Measurements from ENCODE around the gene TLE1. TPM values are rescaled to one million over a fixed set of nuclear protein-coding genes. Genes with fewer than 3 reads are reported as not detected.
A peak's percentile ranks its signal among the peaks of the same experiment; 100 is the strongest.

Gene TLE1
- total RNA-seq, 1 donor from 2014 or later, result 9.7 TPM

DNA sequence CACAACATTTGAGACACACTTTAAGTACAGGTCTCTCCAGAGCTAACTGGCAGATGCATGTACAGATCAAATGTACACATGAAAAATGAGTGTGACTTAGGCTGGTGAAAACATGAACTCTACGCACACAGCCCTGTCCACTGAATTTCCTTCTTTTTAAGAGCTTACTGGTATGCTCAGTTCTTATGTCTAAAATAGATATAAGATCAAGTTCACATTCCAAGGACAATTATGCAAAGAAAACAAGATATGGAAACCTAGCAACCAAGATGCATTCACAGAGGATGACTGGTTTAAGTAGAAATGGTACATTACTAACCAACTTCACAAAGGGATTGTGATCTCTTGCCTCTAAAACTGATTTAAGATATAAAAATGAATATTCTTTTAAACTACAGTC, 56.7 kb downstream of the TLE1 start:
- intact Hi-C loops (cut with DNase I), result no loop called here
- DNase-seq (no peak), ATAC-seq (ENCODE audit: poor library complexity) (no peak)

DNA sequence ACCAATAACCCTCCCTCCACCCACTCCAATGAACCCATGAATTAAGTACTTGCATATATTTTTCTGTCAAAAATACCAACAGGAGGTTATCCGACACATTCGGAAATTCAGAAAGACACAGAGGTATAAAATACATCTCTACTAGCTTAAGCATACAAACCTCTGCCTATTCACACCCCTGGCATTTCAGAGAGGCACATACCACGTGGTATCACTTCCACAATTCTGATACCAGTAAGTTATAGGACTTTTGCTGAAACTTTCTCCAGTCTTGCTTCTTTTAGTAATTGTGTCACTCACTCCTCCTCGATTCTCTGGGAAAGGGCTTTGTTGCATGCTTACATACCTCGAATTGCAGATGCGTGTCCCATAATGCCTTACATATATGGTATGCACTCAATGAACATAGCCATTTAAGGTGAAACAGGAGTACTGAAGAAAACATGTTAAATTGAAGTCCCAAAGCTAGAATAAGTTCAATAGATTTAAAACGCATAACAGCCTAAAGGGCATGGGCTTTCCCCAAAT, 58.1 kb downstream of the TLE1 start:
- intact Hi-C loops (cut with DNase I), result no loop called here
- ATAC-seq (ENCODE audit: poor library complexity) (no peak), DNase-seq (no peak)

DNA sequence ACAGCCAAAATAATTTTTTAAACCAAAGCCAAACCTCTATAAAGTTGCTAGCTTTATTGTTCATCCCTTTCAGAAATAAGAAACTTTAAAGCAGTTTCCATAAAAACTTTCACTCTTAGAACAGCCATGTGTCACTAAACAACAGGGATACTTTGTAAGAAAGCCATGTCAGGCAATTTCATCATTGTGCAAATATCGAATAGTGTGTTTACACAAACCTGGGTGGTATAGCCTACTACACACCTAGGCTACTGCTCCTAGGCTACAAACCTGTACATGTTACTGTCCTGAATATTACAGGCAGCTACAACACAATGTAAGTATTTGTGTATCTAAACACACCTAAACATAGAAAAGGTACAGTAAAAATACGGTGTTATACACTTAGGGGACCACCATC, 59.9 kb downstream of the TLE1 start:
- DNase-seq, result no peak
- no peak for ATAC-seq (ENCODE audit: poor library complexity)
- intact Hi-C loops (cut with DNase I), result no loop called here

DNA sequence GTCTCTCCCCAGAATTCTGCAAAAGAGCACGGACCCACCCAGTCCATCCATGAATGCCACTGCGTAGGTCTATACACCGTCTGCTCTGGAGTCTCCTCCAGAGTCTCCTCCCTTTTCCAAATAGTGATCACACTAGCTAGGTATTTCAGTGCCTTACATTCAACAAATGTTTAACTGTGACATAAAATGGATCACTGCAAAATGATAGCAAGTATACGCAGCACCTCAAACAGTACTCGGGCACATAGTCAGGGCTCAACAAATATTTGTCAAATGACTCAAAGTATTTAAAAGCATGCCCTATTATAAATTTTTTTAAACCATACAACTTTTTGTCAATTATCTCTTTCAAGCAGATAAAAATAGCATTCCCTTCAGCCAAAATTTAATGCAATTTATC, 60.5 kb downstream of the TLE1 start:
- ATAC-seq (ENCODE audit: poor library complexity) (no peak), DNase-seq (no peak)
- intact Hi-C loops (cut with DNase I), result no loop called here

DNA sequence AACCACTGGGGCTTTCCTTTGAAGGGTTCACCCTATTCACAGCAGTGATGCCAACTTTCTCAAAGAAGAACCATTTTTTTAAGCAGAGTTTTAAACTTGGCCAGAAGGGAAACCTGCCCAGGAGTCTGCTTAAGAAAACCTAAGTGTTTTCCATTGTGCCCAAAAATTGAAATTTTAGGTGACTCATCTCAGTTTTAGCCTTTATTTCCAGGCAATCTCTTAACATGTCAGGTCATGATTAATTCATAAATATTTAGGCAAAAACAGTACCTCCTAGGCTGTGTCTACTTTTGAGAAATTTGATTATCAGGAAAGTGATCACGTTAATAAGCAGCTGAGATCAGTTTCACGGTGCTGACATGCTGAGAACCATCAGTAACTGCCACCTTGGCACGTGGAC, 61.9 kb downstream of the TLE1 start:
- no peak for ATAC-seq (ENCODE audit: poor library complexity)
- intact Hi-C loops (cut with DNase I), result no loop called here
- DNase-seq, result no peak

DNA sequence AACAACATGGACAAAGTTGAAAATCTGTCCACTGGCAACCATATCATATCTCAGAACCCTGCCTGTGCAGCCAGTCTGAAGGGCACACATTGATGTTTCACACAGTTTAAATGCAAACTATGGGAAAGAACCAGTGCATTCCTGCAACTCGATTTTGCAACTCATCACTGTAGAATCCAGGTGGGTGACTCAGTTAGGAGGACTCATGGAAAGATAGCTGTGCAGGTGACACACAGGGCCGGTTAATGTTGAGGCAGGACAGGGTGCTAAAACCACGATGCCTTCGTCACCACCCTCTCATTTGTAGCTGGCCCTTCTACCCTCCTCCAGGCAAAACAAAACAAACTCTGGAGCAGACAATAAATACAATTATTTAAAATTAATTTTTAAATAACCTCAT, 62.8 kb downstream of the TLE1 start:
- no peak for DNase-seq
- intact Hi-C loops (cut with DNase I), result no loop called here

DNA sequence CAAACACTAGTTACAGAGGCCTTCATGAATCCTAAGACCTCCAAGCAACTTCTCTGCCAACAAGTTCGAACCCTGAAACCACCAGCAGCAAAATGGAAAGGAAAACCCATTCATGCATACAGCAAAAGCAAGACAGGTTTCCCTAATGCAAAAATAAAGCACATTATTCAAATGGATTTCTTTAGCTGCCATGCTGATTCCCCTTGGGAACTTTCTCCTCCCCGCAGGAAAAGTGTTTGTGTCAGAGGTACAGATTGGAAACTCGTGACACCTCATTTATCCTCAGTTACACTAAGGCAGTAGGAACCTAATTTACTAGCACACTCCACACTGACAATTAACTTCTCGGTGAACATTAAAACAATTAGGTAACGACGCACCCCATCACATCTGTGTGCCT, 63.4 kb downstream of the TLE1 start:
- intact Hi-C loops (cut with DNase I), result no loop called here
- no peak for DNase-seq
- no peak for ATAC-seq (ENCODE audit: poor library complexity)

More for the DNA sequence above, 62.8 kb downstream of the TLE1 start:
- ATAC-seq (ENCODE audit: poor library complexity), result no peak

DNA sequence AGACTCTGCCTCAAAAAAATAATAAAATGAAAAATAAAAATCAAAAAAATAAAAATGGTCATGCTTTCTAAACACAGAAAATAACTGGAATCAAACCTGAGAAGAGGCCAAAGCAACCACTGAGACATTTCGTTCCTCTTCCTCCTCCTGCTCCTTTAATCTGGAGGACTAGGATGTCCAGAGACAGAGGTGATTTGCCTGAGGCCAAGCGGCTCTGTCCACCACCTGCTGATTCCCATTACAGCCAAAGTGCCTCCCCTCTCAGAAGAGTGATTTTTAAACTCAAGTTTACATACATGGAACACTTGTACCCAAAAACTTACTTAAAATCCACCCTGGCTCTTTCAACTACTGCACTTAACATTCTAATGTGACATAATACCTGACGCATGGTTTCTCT, 65.6 kb downstream of the TLE1 start:
- intact Hi-C loops (cut with DNase I), result no loop called here
- DNase-seq, result no peak
- ATAC-seq (ENCODE audit: poor library complexity), result no peak

DNA sequence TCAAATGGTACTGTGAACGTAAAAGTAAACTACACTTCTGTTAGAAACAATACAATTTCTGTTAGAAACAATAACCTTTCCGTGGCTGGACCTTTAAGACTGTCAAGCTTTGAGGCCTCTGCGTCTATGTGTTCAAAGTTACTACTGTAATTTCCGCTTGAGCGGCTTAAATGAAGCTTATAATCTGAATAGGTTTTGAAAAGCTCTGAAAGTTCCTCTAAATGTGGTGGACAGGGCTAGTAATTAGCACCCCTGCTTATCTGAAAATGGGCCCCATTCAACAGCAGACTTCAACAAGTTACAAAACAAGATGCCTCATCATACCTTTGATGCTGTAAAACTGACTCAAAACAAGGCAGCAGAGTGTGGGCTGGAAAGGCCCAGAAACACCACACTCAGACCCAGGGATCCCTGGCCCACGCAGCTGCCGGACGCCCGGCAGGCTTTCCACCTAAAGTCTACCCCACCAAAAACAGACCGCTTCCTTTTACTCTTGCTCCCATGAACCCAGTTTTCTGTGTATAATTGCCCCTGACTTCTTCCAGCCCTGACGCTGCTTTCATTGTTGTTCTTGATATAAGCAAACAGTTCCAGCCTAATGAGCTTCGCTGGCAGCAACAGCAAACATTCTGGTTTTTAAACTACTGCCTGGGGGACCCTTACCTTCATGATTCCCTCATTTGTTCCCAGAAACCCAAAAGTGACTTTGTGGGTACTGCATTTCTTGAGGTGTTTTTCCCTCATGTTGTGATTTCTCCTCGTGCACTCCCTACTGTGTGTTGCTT, 66.7 kb downstream of the TLE1 start:
- ATAC-seq (ENCODE audit: poor library complexity), result no peak
- no peak for DNase-seq
- intact Hi-C loops (cut with DNase I), result no loop called here

DNA sequence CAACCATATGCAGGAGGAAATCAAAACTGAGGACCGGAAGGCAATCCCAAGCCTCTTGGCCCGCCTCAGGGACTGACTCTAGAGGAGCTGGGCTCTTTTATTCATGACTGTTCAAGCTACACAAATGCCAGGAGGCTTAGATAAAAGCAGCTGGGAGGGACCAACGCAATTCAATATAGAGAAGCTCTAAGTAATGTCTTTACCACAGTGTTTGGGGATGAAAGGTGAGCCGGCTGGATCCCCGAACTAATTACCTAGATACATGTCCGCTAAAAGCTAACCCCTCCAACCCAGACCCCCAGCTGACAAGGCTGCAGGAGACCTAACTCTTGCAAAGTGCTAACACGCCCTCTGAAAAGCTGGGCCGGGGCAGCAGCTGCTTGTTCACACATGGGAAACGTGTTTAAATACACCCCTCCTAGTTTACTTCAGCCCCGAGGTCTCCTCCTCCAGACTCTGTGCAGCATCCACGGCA, 67.5 kb downstream of the TLE1 start:
- ATAC-seq (ENCODE audit: poor library complexity) (no peak), DNase-seq (no peak)
- intact Hi-C loops (cut with DNase I), result no loop called here

DNA sequence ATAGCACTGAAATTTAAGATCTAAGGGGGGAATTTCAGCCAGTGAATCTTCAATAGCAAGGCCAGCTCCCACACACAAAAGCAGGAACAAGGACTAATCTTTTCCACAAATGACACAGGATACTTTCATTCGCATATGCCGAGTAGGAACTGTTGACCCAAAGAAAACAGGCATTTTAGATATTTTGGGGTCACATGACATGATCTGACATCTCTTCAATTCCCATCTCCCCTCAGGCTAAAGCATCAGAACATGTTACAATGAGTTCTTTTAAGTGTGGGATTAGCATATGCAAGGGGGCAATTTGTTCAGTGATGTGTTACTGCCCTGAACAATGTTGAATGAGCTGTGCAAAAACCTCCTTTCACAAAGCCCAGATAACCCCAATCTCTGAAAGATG, 68.2 kb downstream of the TLE1 start:
- DNase-seq (no peak), ATAC-seq (ENCODE audit: poor library complexity) (no peak)
- intact Hi-C loops (cut with DNase I), result no loop called here

DNA sequence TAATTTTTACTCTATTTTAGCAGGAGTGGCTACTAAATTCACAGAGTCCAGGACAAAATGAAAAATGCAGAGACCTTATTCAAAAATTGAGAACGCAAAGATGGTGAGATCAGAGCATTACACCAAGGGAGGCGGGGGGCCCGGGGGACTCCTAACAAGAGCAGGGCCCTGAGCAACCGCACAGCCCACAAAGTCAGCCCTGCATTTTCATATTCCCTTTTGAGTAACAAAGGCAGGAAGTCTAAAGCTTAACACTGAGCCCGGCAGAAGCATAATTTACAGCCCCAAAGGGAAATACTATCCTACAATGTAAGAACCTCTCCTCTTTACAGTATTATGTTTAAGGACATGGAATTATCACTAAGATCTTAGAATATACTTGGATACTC, 69.4 kb downstream of the TLE1 start:
- ATAC-seq (ENCODE audit: poor library complexity), result no peak
- intact Hi-C loops (cut with DNase I), result no loop called here
- no peak for DNase-seq

DNA sequence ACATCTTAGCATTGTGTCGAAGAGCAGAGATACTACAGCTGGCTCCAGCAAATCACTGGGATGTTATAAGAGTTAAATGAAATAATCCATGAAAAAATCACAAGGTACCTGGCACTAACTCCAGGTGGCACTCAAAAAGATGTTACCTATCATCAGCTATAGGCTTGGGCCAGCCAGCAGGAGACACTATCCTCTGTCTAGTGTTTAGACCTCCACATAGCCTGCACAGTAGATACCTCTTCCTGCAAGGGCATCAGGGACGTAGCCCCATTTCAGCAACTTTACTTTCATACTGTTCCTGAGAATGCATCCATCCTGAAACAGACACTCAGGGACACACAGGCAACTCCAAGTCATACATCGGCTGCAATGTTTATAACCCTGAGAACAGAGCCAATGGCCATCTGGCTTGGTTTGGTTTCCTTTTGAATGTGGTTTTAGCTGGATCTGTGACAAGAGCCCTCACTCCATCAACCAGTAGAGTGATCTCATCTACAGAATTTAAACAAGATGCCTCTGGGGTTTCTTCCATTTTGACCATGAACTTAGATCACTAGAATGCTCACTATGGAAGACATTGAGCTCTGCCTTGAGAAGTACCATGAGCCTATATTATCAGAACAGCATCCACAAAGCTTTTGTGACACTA, 69.9 kb downstream of the TLE1 start:
- no peak for DNase-seq
- intact Hi-C loops (cut with DNase I), result no loop called here
- ATAC-seq (ENCODE audit: poor library complexity), result no peak

DNA sequence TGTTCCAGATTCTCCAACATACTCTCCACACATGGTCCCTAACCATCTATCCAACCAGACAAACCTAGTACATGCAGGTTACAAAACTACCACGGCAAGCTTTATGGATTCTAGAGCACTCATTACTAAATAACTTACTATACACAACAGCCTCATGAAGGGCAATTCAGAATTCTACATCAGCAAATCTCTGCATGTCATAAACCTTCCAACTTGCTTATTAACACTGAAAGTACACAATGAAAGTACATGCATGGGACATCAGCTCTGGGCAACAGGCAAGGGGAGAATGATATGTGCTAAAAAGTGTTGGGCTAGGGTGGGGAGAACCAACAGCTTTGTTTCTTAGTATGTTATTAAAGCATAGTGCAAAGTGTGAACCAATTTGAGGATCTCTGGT, 70.4 kb downstream of the TLE1 start:
- ATAC-seq (ENCODE audit: poor library complexity), result no peak
- no peak for DNase-seq
- intact Hi-C loops (cut with DNase I), result no loop called here

DNA sequence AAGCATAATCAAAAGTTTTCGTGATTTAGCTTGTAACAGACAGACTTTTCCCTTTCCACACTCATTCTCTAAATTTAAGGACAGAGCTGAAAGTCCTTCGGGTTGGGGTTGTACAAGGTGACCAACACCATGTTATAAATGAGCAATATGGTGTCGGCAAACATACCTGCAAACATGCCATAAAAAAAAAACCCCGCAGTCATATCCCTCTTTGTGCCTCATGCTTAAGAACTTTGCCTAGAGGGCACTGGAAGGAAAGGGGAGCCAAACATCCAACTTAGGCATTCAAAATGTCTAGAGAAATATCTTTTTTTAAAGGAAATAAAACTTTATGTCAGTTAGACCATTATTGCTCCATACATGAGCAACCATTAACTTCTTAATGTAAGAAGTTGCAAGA, 73.2 kb downstream of the TLE1 start:
- intact Hi-C loops (cut with DNase I), result no loop called here
- DNase-seq (no peak), ATAC-seq (ENCODE audit: poor library complexity) (no peak)

DNA sequence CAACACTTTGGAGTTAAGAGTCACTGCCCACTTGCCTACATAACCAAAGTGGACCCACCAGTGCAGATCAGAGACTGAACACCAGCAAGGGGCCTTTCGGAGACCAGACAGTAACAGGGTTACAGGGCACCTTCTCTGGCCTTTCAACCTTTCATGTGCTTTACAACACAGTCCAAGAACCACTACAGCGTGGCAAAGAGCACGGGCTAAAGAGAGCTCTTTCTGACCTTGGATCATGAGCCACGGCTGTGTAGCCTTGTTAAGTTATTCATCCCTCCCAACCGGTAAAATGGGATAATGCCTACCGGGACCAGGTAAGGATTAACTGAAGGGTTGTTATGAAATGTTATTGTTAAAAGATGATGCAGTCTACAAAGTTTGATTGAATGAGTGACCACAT, 75.0 kb downstream of the TLE1 start:
- ATAC-seq (ENCODE audit: poor library complexity), result no peak
- DNase-seq, result no peak
- intact Hi-C loops (cut with DNase I), result no loop called here

DNA sequence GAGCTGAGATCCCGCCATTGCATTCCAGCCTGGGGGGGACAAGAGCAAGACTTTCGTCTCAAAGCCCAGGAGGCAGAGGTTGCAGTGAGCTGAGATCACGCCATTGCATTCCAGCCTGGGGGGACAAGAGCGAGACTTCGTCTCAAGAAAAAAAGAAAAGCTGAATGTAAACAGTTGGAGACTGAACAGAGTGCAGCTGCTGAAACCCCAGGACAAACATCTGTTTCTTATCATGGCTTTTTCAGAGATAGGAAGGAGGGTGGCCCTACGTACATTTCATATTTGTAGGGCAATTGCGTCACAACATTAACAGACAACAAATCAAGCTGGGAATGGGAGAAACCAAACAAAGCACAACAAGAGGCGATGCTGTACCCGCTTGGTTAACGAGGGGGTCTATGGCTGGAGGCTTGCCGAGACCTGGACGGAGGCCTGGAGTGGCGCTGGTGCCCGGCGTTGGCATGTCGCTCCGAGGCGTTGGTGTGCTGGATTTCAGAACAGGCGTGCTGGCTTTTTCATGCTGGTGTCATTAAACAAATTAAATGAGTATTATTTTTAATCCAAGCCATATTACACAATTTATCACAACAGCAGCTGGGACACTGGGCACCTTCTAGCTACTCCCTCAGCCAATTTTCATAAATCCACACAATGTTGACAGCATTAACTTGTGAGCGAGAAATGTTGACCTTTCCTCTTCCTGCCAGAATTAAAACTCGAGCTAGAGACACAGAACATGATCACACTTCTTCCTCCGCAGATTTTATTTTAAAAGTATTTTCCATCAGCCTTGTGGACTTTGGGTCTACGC, 76.1 kb downstream of the TLE1 start:
- intact Hi-C loops (cut with DNase I), result no loop called here
- peak; percentile 64 for DNase-seq
- peak; percentile 93 for ATAC-seq (ENCODE audit: poor library complexity)

DNA sequence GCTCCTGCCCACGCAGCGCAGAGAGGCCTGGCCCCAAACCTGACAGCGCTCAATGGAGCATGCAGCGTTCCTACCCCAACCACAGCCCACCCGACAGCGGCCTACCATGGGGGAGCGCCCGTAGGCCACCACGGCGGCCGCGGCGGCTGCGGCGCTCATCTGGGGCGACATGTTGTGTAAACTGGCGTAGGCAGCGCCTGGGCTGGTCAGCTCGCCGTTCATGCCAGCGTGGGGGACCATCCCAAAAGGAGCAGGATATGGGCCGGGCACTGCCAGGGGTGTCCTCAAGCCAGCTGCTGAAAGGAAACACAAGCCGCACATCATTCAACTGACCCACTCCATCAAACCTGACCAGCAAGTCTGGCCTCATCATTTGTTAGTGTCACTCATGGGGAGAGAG, 77.7 kb downstream of the TLE1 start:
- DNase-seq (no peak), ATAC-seq (ENCODE audit: poor library complexity) (no peak)
- intact Hi-C loops (cut with DNase I), result no loop called here

DNA sequence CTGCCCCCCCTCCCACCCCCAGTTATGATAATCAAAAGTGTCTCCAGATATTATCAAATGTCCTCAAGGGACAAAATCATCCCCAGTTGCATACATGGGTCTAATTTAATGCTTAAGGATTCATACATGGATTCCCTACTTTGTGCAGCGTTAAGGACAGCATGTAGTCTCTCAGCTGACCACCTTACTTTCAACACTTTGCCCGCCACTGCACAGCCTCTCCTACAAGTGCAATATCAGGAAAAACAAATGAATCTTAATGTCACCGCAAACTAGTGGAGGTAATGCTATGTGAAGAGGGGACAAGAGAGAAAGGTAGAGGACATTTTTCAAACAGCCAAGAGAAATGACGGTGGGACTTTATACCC, 78.6 kb downstream of the TLE1 start:
- intact Hi-C loops (cut with DNase I), result no loop called here
- DNase-seq, result no peak
- no peak for ATAC-seq (ENCODE audit: poor library complexity)

Measured in Right ventricle myocardium superior (tissue), 1 donor.